ENCODE results near the gene SORCS2.

- TF ChIP-seq SP1 (IDR thresholded peaks at IDR 0.05) (no peak), BHLHE40 (IDR thresholded peaks at IDR 0.05; ENCODE audit: borderline replicate concordance) (no peak), HDGF (IDR thresholded peaks at IDR 0.05; ENCODE audit: borderline replicate concordance) (no peak)
These were observed 460.6 kb downstream of the SORCS2 start for GRCh38 chr4:7652906-7653305.
